Astrocyte (in vitro differentiated cells and primary cell): Measurements from ENCODE around the gene PAPSS1. TPM values are rescaled to one million over a fixed set of nuclear protein-coding genes. Genes with fewer than 3 reads are reported as not detected.

Experiments
- DNase-seq: peaks from one replicate; pipeline ENCODE4 v3.0.0-alpha.2; 2010; ENCODE audit warnings: low read depth
- FAIRE-seq: peaks from 2 replicates; lab custom pipeline; 2011; peaks lifted over from hg19 to GRCh38; lab: Jason Lieb, UNC
- H2AFZ ChIP-seq: 2 replicates; pipeline ENCODE4 v1.6.0; 2012; ENCODE audit warnings: low read depth, low read length, inconsistent platforms
- H3K27ac ChIP-seq: 2 replicates; pipeline ENCODE4 v1.5.1; 2011; ENCODE audit warnings: low read depth, low read length, inconsistent platforms
- H3K27me3 ChIP-seq: 2 replicates; pipeline ENCODE4 v1.6.0; 2011; ENCODE audit warnings: low read length, inconsistent platforms; ENCODE audit not compliant: insufficient read depth
- H3K36me3 ChIP-seq: 2 replicates; pipeline ENCODE4 v1.5.1; 2011; ENCODE audit warnings: low read length, inconsistent platforms; ENCODE audit not compliant: insufficient read depth
- H3K4me1 ChIP-seq: 2 replicates; pipeline ENCODE4 v1.5.1; 2011; ENCODE audit warnings: low read length, inconsistent platforms; ENCODE audit not compliant: insufficient read depth
- H3K4me2 ChIP-seq: 2 replicates; pipeline ENCODE4 v1.6.0; 2012; ENCODE audit warnings: low read length, inconsistent platforms
- H3K4me3 ChIP-seq: 2 replicates; pipeline ENCODE4 v1.5.1; 2011; ENCODE audit warnings: low read depth, mild to moderate bottlenecking, low read length, inconsistent platforms; ENCODE audit not compliant: insufficient read depth
- H3K79me2 ChIP-seq: 2 replicates; pipeline ENCODE4 v1.6.0; 2012; ENCODE audit warnings: mild to moderate bottlenecking, low read length, inconsistent platforms; ENCODE audit not compliant: insufficient read depth
- H3K9ac ChIP-seq: 2 replicates; pipeline ENCODE4 v1.6.0; 2012; ENCODE audit warnings: mild to moderate bottlenecking, low read length, inconsistent platforms
- H3K9me3 ChIP-seq: 2 replicates; pipeline ENCODE4 v1.5.1; 2012; ENCODE audit warnings: low read depth, mild to moderate bottlenecking, low read length, inconsistent platforms; ENCODE audit not compliant: insufficient read depth
- H4K20me1 ChIP-seq: 2 replicates; pipeline ENCODE4 v1.6.0; 2012; ENCODE audit warnings: low read length, inconsistent platforms; ENCODE audit not compliant: insufficient read depth
- H3K27ac Mint-ChIP-seq: one replicate; pipeline ENCODE4 v1.8.0; 2021; ENCODE audit warnings: mild to moderate bottlenecking, mixed read lengths; ENCODE audit not compliant: unreplicated experiment
- H3K27me3 Mint-ChIP-seq: one replicate; pipeline ENCODE4 v1.8.0; 2021; ENCODE audit warnings: low read depth, mixed read lengths; ENCODE audit not compliant: unreplicated experiment
- H3K36me3 Mint-ChIP-seq: one replicate; pipeline ENCODE4 v1.8.0; 2021; ENCODE audit warnings: low read depth, mixed read lengths; ENCODE audit not compliant: unreplicated experiment
- H3K4me1 Mint-ChIP-seq: one replicate; pipeline ENCODE4 v1.8.0; 2021; ENCODE audit warnings: low read depth, mixed read lengths; ENCODE audit not compliant: unreplicated experiment
- H3K4me3 Mint-ChIP-seq: one replicate; pipeline ENCODE4 v1.8.0; 2021; ENCODE audit warnings: mild to moderate bottlenecking, moderate library complexity, mixed read lengths; ENCODE audit not compliant: unreplicated experiment
- H3K9me3 Mint-ChIP-seq: one replicate; pipeline ENCODE4 v1.8.0; 2021; ENCODE audit warnings: mild to moderate bottlenecking, mixed read lengths; ENCODE audit not compliant: unreplicated experiment
- EZH2 ChIP-seq: IDR thresholded peaks from 2 replicates; pipeline ENCODE4 v1.6.1; 2012; ENCODE audit warnings: mild to moderate bottlenecking, low read length, inconsistent platforms; ENCODE audit not compliant: insufficient read depth
- total RNA-seq: library from RNA; stranded (reverse); gene quantifications from 2 replicates; pipeline ENCODE4 v1.2.1, GENCODE V29; 2021
- TF ChIP-seq, protein P1 (sequence below): IDR thresholded peaks from 2 replicates; pipeline ENCODE4 v1.5.1; 2011; ENCODE audit warnings: low read depth, mild to moderate bottlenecking, inconsistent platforms, low read length, moderate library complexity; ENCODE audit not compliant: insufficient read depth

Gene PAPSS1
- total RNA-seq, 1 donor from 2014 or later: 102 TPM

DNA sequence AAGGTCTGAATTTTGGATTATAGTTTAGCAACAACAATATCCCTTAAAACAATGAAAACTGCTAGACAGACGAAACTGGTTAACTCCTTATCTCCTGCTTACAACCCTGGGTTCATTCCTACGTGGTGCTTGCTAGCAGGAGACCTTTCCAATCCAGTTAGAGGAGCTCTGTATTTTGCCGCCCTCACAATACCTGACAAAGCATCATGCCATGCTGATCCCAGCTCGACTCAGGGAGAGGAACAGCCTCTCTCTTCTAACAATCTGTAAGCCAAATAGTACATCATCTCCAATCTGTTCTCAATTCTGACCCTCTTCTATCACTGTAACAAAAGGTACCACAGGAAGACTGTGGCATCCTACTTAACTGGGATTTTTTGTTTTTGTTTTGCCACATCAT is 74.4 kb downstream of the PAPSS1 start:
- H3K4me1 ChIP-seq: no peaks in the 10 kb centered on the region
- no peaks in the 10 kb centered on the region for H3K4me1 Mint-ChIP-seq
- H3K27me3 ChIP-seq: no peaks in the 10 kb centered on the region
- no peak overlapping the region for H3K4me2 ChIP-seq
- DNase-seq (no peak), FAIRE-seq (no peak)
- peaks cover 10% of the 10 kb centered on the region for H3K36me3 ChIP-seq
- no peak overlapping the region for H3K9ac ChIP-seq
- no peaks in the 10 kb centered on the region for H3K9me3 ChIP-seq
- no peak overlapping the region for H3K27ac ChIP-seq
- H3K4me3 Mint-ChIP-seq: no peak overlapping the region
- H3K36me3 Mint-ChIP-seq: peaks cover 10% of the 10 kb centered on the region
- peaks cover 42% of the 10 kb centered on the region for H4K20me1 ChIP-seq
- no peaks in the 10 kb centered on the region for H3K27me3 Mint-ChIP-seq
- no peak overlapping the region for H2AFZ ChIP-seq
- no peaks in the 10 kb centered on the region for H3K9me3 Mint-ChIP-seq
- H3K4me3 ChIP-seq: no peak overlapping the region
- no peak for TF ChIP-seq EZH2
- TF ChIP-seq, protein P1, sequence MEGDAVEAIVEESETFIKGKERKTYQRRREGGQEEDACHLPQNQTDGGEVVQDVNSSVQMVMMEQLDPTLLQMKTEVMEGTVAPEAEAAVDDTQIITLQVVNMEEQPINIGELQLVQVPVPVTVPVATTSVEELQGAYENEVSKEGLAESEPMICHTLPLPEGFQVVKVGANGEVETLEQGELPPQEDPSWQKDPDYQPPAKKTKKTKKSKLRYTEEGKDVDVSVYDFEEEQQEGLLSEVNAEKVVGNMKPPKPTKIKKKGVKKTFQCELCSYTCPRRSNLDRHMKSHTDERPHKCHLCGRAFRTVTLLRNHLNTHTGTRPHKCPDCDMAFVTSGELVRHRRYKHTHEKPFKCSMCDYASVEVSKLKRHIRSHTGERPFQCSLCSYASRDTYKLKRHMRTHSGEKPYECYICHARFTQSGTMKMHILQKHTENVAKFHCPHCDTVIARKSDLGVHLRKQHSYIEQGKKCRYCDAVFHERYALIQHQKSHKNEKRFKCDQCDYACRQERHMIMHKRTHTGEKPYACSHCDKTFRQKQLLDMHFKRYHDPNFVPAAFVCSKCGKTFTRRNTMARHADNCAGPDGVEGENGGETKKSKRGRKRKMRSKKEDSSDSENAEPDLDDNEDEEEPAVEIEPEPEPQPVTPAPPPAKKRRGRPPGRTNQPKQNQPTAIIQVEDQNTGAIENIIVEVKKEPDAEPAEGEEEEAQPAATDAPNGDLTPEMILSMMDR: no peak
- H3K79me2 ChIP-seq: peaks cover 10% of the 10 kb centered on the region
- H3K27ac Mint-ChIP-seq: no peak overlapping the region

GRCh38 chr4:107643021-107643420 is 77.0 kb downstream of the PAPSS1 start:
- Mint-ChIP-seq H3K4me3 (no peak overlapping the region), H3K36me3 (peaks cover 10% of the 10 kb centered on the region), H3K4me1 (no peaks in the 10 kb centered on the region), H3K27me3 (no peaks in the 10 kb centered on the region), H3K9me3 (no peaks in the 10 kb centered on the region), H3K27ac (no peak overlapping the region)
- TF ChIP-seq, protein P1: no peak
- TF ChIP-seq EZH2: no peak
- DNase-seq (no peak), FAIRE-seq (no peak)
- Histone ChIP-seq H3K36me3 (peaks cover 10% of the 10 kb centered on the region), H3K4me1 (no peaks in the 10 kb centered on the region), H3K27ac (no peak overlapping the region), H4K20me1 (peaks cover 36% of the 10 kb centered on the region), H3K79me2 (peaks cover 8% of the 10 kb centered on the region), H3K4me3 (no peak overlapping the region), H2AFZ (no peak overlapping the region), H3K9ac (no peak overlapping the region), H3K9me3 (no peaks in the 10 kb centered on the region), H3K4me2 (no peak overlapping the region), H3K27me3 (no peaks in the 10 kb centered on the region)

DNA sequence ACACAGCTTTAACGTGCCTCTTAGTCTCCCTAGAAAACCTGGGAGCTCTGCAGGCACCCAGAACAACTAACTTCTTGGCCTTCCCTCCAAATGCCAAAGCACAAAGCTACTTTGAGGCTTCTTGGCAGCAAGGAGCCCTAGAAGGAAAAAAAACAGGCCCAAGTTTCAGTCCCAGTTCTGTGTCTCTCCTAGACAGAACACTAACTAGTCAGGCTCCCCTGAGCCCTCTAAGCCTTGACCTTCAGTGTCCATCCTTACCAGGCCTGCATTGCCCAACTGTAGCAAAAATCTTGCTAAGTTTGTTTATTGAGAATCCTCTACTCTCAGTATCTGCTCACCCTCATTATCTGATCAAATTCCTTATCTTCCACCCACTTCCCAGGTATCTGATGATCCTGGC is 79.2 kb downstream of the PAPSS1 start:
- Mint-ChIP-seq H3K36me3 (peaks cover 10% of the 10 kb centered on the region), H3K9me3 (no peaks in the 10 kb centered on the region), H3K4me1 (no peaks in the 10 kb centered on the region), H3K4me3 (no peak overlapping the region), H3K27me3 (no peaks in the 10 kb centered on the region), H3K27ac (no peak overlapping the region)
- Histone ChIP-seq H3K4me2 (no peak overlapping the region), H3K27ac (no peak overlapping the region), H3K27me3 (no peaks in the 10 kb centered on the region), H4K20me1 (peaks cover 18% of the 10 kb centered on the region), H3K9me3 (no peaks in the 10 kb centered on the region), H3K4me3 (no peak overlapping the region), H3K4me1 (no peaks in the 10 kb centered on the region), H2AFZ (no peak overlapping the region), H3K79me2 (no peaks in the 10 kb centered on the region), H3K36me3 (peaks cover 10% of the 10 kb centered on the region), H3K9ac (no peak overlapping the region)
- DNase-seq (no peak), FAIRE-seq (no peak)
- TF ChIP-seq EZH2: no peak
- TF ChIP-seq, protein P1: no peak
